GM18858 (cell line): ENCODE measurements around the gene PCDHGA10.
A peak's percentile ranks its signal among the peaks of the same experiment; 100 is the strongest.
"Not testable (repeated sequence)": the region's sequence is repeated elsewhere in the genome, so short reads cannot be mapped to it uniquely, and the experiment has no call there.

ENCODE experiments used
- ATAC-seq: cut with Tn5 transposase; IDR thresholded peaks from one replicate; pipeline ENCODE4 v1.9.1; 2021; ENCODE audit not compliant: unreplicated experiment

Gene PCDHGA10

GRCh38 chr5:141420855-141421488 is 8.2 kb downstream of the PCDHGA10 start, which contains the start of gene PCDHGA11:
PCDHGA11 (plus strand) TSS chr5:141421051; CDS start chr5:141421228, 177 bp downstream.
- ATAC-seq, result no peak

- no peak for ATAC-seq
These were observed 8.7 kb downstream of the PCDHGA10 start for GRCh38 chr5:141421489-141421855.

- ATAC-seq, result no peak
These were observed 10.0 kb downstream of the PCDHGA10 start for GRCh38 chr5:141422742-141423291.

- ATAC-seq, result no peak
These were observed 15.1 kb downstream of the PCDHGA10 start for GRCh38 chr5:141427783-141428426.

- peak; percentile 72 for ATAC-seq
These were observed 17.7 kb downstream of the PCDHGA10 start, which contains the start of gene PCDHGA12 for GRCh38 chr5:141430332-141431113. PCDHGA12 (plus strand) TSS chr5:141430507; CDS start chr5:141430760, 253 bp downstream.

- ATAC-seq, result no peak
These were observed 18.5 kb downstream of the PCDHGA10 start for GRCh38 chr5:141431286-141431685.

- ATAC-seq, result not testable (repeated sequence)
These were observed 19.5 kb downstream of the PCDHGA10 start for GRCh38 chr5:141432308-141432707.

- ATAC-seq, result not testable (repeated sequence)
These were observed 19.9 kb downstream of the PCDHGA10 start for GRCh38 chr5:141432726-141433125.

GRCh38 chr5:141434006-141434405 is 21.2 kb downstream of the PCDHGA10 start:
- ATAC-seq, result no peak

- no peak for ATAC-seq
These were observed 24.4 kb downstream of the PCDHGA10 start for GRCh38 chr5:141437221-141437620.

- no peak for ATAC-seq
These were observed 26.8 kb downstream of the PCDHGA10 start for GRCh38 chr5:141439411-141440141.

GRCh38 chr5:141440341-141440740 is 27.6 kb downstream of the PCDHGA10 start:
- no peak for ATAC-seq

GRCh38 chr5:141441571-141442170 is 28.9 kb downstream of the PCDHGA10 start:
- ATAC-seq, result no peak

GRCh38 chr5:141465351-141465750 is 52.6 kb downstream of the PCDHGA10 start:
- no peak for ATAC-seq
